Osteoblast (primary cell): ENCODE data around the gene SIDT1. TPM values are rescaled to one million over a fixed set of nuclear protein-coding genes. Genes with fewer than 3 reads are reported as not detected.

ENCODE experiments used
- DNase-seq: peaks from one replicate; pipeline ENCODE4 v3.0.0; 2011; ENCODE audit warnings: low spot score, mixed read lengths; ENCODE audit not compliant: insufficient read length; ENCODE audit errors: missing footprints
- H2AFZ ChIP-seq: 2 replicates; pipeline ENCODE4 v1.6.0; 2011; ENCODE audit warnings: mild to moderate bottlenecking, low read length
- H3K27ac ChIP-seq: 2 replicates; pipeline ENCODE4 v1.5.1; 2011; ENCODE audit warnings: mild to moderate bottlenecking, low read depth, low read length, moderate library complexity
- H3K27me3 ChIP-seq: 2 replicates; pipeline ENCODE4 v1.6.0; 2012; ENCODE audit warnings: mild to moderate bottlenecking, control low read depth, inconsistent platforms, low read length, moderate library complexity; ENCODE audit not compliant: insufficient read depth
- H3K36me3 ChIP-seq: 2 replicates; pipeline ENCODE4 v1.5.1; 2011; ENCODE audit warnings: mild to moderate bottlenecking, low read length, control low read depth, moderate library complexity; ENCODE audit not compliant: insufficient read depth
- H3K4me1 ChIP-seq: 2 replicates; pipeline ENCODE4 v1.5.1; 2011; ENCODE audit warnings: mild to moderate bottlenecking, low read length, control low read depth, moderate library complexity; ENCODE audit not compliant: insufficient read depth
- H3K4me2 ChIP-seq: 2 replicates; pipeline ENCODE4 v1.6.0; 2011; ENCODE audit warnings: mild to moderate bottlenecking, low read length; ENCODE audit not compliant: insufficient read depth
- H3K4me3 ChIP-seq: fragments of 200-600 bp; sonication (generic); 3 replicates; pipeline ENCODE4 v1.5.1; 2012; ENCODE audit warnings: mild to moderate bottlenecking, low read length, inconsistent platforms; ENCODE audit not compliant: insufficient read depth
- H3K79me2 ChIP-seq: 2 replicates; pipeline ENCODE4 v1.6.0; 2012; ENCODE audit warnings: mild to moderate bottlenecking, low read length, control low read depth, inconsistent platforms; ENCODE audit not compliant: insufficient read depth
- H3K9me3 ChIP-seq: 2 replicates; pipeline ENCODE4 v1.5.1; 2011; ENCODE audit warnings: low read depth, low read length, control low read depth
- H4K20me1 ChIP-seq: 2 replicates; pipeline ENCODE4 v1.6.0; 2012; ENCODE audit warnings: mild to moderate bottlenecking, low read length, control low read depth; ENCODE audit not compliant: insufficient read depth
- total RNA-seq: library from RNA; depleted of rRNA; stranded (reverse); fragments of >200 nt; gene quantifications from 2 replicates; pipeline ENCODE4 v1.2.3, GENCODE V29; 2012
- TF ChIP-seq, protein P1 (sequence below): IDR thresholded peaks from 2 replicates; pipeline ENCODE4 v1.5.1; 2011; ENCODE audit warnings: mild to moderate bottlenecking, low read depth, low read length, moderate library complexity; ENCODE audit errors: extremely low read depth

Gene SIDT1
- total RNA-seq, 1 donor: under 0.01 TPM

DNA sequence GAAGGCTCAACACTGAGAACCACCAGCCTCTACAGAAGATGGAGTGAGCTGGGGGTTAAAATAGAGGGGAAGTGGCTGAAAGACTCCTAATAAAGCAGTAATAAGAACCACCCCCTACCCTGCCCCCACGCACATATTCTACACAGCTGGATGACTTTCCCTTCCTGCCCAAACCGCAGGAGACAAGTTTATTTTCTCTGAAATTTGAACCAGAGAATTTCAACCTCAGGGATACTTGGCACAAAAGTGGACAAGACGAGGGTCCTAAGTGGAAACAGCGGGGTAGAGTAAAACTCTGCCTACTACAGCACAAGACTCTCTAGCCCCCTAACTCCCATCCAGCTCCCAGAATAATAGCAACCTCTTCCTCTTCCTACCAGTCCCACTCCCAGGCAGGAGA lies 135.7 kb downstream of the SIDT1 start:
- H2AFZ ChIP-seq: no peak overlapping the region
- no peak overlapping the region for H3K27ac ChIP-seq
- no peaks in the 10 kb centered on the region for H3K9me3 ChIP-seq
- H3K4me3 ChIP-seq: no peak overlapping the region
- peak overlapping the region; percentile 50 for H3K4me2 ChIP-seq
- H4K20me1 ChIP-seq: no peaks in the 10 kb centered on the region
- TF ChIP-seq, protein P1, sequence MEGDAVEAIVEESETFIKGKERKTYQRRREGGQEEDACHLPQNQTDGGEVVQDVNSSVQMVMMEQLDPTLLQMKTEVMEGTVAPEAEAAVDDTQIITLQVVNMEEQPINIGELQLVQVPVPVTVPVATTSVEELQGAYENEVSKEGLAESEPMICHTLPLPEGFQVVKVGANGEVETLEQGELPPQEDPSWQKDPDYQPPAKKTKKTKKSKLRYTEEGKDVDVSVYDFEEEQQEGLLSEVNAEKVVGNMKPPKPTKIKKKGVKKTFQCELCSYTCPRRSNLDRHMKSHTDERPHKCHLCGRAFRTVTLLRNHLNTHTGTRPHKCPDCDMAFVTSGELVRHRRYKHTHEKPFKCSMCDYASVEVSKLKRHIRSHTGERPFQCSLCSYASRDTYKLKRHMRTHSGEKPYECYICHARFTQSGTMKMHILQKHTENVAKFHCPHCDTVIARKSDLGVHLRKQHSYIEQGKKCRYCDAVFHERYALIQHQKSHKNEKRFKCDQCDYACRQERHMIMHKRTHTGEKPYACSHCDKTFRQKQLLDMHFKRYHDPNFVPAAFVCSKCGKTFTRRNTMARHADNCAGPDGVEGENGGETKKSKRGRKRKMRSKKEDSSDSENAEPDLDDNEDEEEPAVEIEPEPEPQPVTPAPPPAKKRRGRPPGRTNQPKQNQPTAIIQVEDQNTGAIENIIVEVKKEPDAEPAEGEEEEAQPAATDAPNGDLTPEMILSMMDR: no peak
- peaks cover 9% of the 10 kb centered on the region for H3K4me1 ChIP-seq
- H3K36me3 ChIP-seq: peaks cover 9% of the 10 kb centered on the region
- DNase-seq: peak; percentile 68
- H3K79me2 ChIP-seq: no peaks in the 10 kb centered on the region
- H3K27me3 ChIP-seq: no peaks in the 10 kb centered on the region

DNA sequence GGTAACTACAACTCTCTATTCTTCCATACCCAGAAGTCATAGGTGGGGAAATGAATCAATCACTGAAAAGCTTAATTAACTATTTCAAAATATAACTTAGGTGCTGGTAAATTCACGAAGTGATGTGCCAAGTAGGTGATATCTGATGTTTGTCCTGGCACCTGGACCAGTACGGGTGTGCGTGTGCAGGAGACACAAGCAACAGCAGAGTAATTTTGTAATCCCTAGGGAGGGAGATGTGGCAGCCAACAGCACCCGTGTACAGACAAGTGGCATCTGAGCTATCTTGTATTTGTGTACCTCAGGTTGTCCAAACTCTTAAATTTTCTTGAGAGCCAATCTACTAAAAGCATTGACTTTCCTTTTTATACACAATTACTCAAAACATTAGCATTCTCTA lies 141.2 kb downstream of the SIDT1 start:
- Histone ChIP-seq H2AFZ (no peak overlapping the region), H3K36me3 (peaks cover 12% of the 10 kb centered on the region), H3K79me2 (peaks cover 3% of the 10 kb centered on the region), H3K4me1 (no peaks in the 10 kb centered on the region), H3K9me3 (no peaks in the 10 kb centered on the region), H3K4me2 (no peak overlapping the region), H4K20me1 (peaks cover 13% of the 10 kb centered on the region), H3K4me3 (no peak overlapping the region), H3K27me3 (no peaks in the 10 kb centered on the region), H3K27ac (no peak overlapping the region)
- DNase-seq: no peak
- TF ChIP-seq, protein P1: no peak

DNA sequence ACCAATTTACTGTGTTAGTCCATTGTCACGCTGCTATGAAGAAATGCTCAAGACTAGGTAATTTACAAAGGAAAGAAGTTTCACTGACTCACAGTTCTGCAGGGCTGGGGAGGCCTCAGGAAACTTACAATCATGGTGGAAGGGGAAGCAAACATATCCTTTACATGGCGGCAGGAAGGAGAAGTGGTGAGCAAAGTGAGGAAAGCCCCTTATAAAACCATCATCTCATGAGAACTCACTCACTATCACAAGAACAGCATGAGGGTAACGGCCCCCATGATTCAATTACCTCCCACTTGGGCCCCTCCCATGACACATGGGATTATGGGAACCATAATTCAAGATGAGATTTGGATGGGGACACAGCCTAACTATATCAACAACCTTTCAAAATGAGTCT lies 143.9 kb downstream of the SIDT1 start:
- Histone ChIP-seq H2AFZ (no peak overlapping the region), H3K4me2 (no peak overlapping the region), H3K79me2 (peaks cover 3% of the 10 kb centered on the region), H3K36me3 (peaks cover 8% of the 10 kb centered on the region), H3K27me3 (no peaks in the 10 kb centered on the region), H3K27ac (no peak overlapping the region), H4K20me1 (peaks cover 13% of the 10 kb centered on the region), H3K9me3 (no peaks in the 10 kb centered on the region), H3K4me1 (no peaks in the 10 kb centered on the region), H3K4me3 (no peak overlapping the region)
- TF ChIP-seq, protein P1: no peak
- DNase-seq: no peak

DNA sequence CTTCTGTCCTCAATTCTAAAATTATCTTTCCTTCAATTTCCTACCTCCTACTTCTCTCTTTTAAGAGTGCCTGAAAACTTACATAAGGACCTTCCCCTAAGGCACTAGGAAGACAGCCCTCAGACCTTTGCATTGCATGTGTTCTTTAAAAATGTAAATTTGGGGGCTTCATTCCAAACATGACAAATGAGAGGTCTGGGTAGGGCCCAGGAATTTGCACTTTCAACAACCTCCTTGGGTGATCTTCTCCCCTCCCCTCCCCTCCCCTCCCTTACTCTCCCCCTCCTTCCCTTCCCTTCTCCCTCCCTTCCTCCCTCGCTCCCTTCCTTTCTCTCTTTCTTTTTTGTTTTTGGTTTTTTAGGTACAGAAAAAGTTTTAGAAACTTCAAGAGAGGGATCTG lies 145.4 kb downstream of the SIDT1 start:
- Histone ChIP-seq H3K27ac (no peak overlapping the region), H4K20me1 (peaks cover 13% of the 10 kb centered on the region), H3K79me2 (peaks cover 3% of the 10 kb centered on the region), H3K27me3 (no peaks in the 10 kb centered on the region), H3K4me3 (no peak overlapping the region), H3K4me1 (no peaks in the 10 kb centered on the region), H3K4me2 (no peak overlapping the region), H3K36me3 (peaks cover 8% of the 10 kb centered on the region), H3K9me3 (no peaks in the 10 kb centered on the region), H2AFZ (no peak overlapping the region)
- no peak for DNase-seq
- TF ChIP-seq, protein P1: no peak
